Kidney (tissue), 14 donors: ENCODE data around the gene UCHL5. TPM values are rescaled to one million over a fixed set of nuclear protein-coding genes. Genes with fewer than 3 reads are reported as not detected.
"Not testable (repeated sequence)": the region's sequence is repeated elsewhere in the genome, so short reads cannot be mapped to it uniquely, and the experiment has no call there.

Experiments
- DNase-seq, 5 donors: peaks; one replicate each; pipeline ENCODE4 v3.0.0-alpha.2; 2013 to 2020
- FAIRE-seq: peaks from 2 replicates; lab custom pipeline; 2012; peaks lifted over from hg19 to GRCh38; lab: Jason Lieb, UNC
- H3K27ac ChIP-seq, 2 donors: one replicate each; pipeline ENCODE4 v1.7.0; 2013; ENCODE audit warnings: low read depth in 2 of 2, low read length in 2 of 2, inconsistent platforms in 1 of 2
- H3K27me3 ChIP-seq: one replicate; pipeline ENCODE4 v1.7.1; 2013; ENCODE audit warnings: low read length, inconsistent platforms; ENCODE audit not compliant: control insufficient read depth, insufficient read depth
- H3K36me3 ChIP-seq, 3 donors: one replicate each; pipeline versions ENCODE4 v1.7.0 to v1.7.1; 2013; ENCODE audit warnings: low read length in 3 of 3, control low read depth in 1 of 3, inconsistent platforms in 1 of 3; ENCODE audit not compliant: insufficient read depth in 3 of 3, control insufficient read depth in 2 of 3
- H3K4me1 ChIP-seq, 3 donors: one replicate each; pipeline versions ENCODE4 v1.7.0 to v1.7.1; 2013; ENCODE audit warnings: low read length in 3 of 3, inconsistent platforms in 1 of 3, low read depth in 1 of 3; ENCODE audit not compliant: control insufficient read depth in 2 of 3, insufficient read depth in 2 of 3
- H3K4me3 ChIP-seq, 3 donors: one replicate each; pipeline versions ENCODE4 v1.7.0 to v1.8.1; 2013; ENCODE audit warnings: low read length in 3 of 3, control low read depth in 1 of 3, inconsistent platforms in 1 of 3
- H3K9ac ChIP-seq, 3 donors: one replicate each; pipeline versions ENCODE4 v1.7.0 to v1.7.1; 2013; ENCODE audit warnings: low read length in 3 of 3, control low read depth in 1 of 3, inconsistent platforms in 1 of 3
- H3K9me3 ChIP-seq, 3 donors: one replicate each; pipeline versions ENCODE4 v1.7.0 to v1.7.1; 2013; ENCODE audit warnings: low read length in 3 of 3, control low read depth in 1 of 3, inconsistent platforms in 1 of 3; ENCODE audit not compliant: control insufficient read depth in 2 of 3, insufficient read depth in 1 of 3
- CTCF ChIP-seq: IDR thresholded peaks from 3 replicates; pipeline ENCODE4 v1.5.1; 2012; ENCODE audit warnings: mild to moderate bottlenecking, moderate library complexity, borderline replicate concordance; ENCODE audit not compliant: insufficient read depth; ENCODE audit errors: extremely low read depth
- intact Hi-C: fragments of 100-400 bp; cut with DNase I; formaldehyde crosslinking; loops from one replicate; pipeline ENCODE4 v1.11.1; 2022
- polyA plus RNA-seq: library from polyadenylated mRNA; stranded (reverse); fragments of 350-450 nt; fragmentation: Illumina TruSeq; extraction: RNeasy Lipid Tissue Mini Kit (QIAGEN cat#74804); gene quantifications from one replicate; pipeline ENCODE4 v1.2.3, GENCODE V29; 2014; ENCODE audit warnings: low read depth, low replicate concordance; ENCODE audit not compliant: insufficient read depth
- total RNA-seq: library from RNA; stranded (reverse); fragmentation: NEBNext Ultra II Directional; extraction: Animal tissue kit (Norgen Biotek cat#: 25700); gene quantifications from one replicate; pipeline ENCODE4 v1.2.1, GENCODE V29; 2021
- donor health status: control.
- donor health status: control.
- donor health status: control.
- donor health status: control.
- donor health status: control.
- donor health status: DM: yes; HTN: yes; CAD: no.
- donor health status: Normal renal cell carcinoma (clear cell type).

UCHL5 gene
- total and polyA plus RNA-seq, 2 donors from 2014 or later = 15.2 to 26.4 TPM

DNA sequence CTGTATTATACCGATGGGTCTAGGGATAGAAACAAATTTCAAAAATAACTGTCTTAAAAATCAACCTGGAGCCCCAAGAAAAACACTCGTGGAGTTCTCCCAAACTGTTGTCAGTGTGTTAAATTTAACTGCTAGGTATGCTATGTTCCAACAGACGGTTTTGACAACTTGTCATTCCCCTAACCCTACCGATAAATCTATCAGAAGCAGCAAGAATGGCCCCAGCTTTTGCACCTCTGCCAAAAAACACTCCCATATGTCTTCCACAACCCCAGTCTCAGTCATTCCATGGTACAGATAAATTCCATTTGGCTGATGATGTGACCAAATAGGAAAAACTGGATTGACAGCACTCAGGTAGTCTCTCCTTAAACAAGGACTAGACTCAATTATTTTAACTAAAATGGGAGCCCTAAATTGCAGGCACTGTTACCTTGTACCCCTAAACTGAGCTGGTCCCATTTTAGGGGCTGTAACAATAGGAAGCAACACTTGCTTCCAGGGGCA is 4.9 kb downstream of the UCHL5 start:
- intact Hi-C loops = no loop called here
- Histone ChIP-seq H3K9me3 (no peaks in the 10 kb centered on the region), H3K4me1 (peaks cover 0 to 12% (median 3%) of the 10 kb centered on the region in 3 donors), H3K4me3 (no peak overlapping the region), H3K36me3 (peaks cover 0 to 10% (median 3%) of the 10 kb centered on the region in 3 donors), H3K27me3 (no peaks in the 10 kb centered on the region), H3K9ac (no peak overlapping the region), H3K27ac (no peak overlapping the region)
- TF ChIP-seq CTCF = no peak
- no peak for DNase-seq
- no peak for FAIRE-seq

DNA sequence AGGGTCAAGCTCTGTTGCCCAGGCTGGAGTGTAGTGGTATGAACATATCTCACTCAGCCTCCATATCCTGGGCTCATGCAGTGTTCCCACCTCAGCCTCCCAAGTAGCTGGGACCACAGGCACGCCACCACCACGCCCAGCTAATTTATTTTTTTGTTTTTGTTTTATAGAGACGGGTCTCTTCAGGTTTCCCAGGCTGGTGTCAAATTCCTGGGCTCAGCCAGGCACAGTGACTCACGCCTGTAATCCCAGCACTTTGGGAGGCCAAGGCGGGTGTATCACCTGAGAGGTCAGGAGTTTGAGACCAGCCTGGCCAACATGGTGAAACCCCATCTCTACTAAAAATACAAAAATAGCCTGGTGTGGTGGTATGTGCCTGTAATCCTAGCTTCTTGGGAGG is 10.2 kb downstream of the UCHL5 start:
- peaks cover 0 to 18% (median 3%) of the 10 kb centered on the region in 3 donors for H3K36me3 ChIP-seq
- H3K4me3 ChIP-seq, H3K4me1 ChIP-seq, H3K9ac ChIP-seq, DNase-seq, H3K9me3 ChIP-seq, FAIRE-seq, intact Hi-C loops, H3K27me3 ChIP-seq, H3K27ac ChIP-seq: not testable (repeated sequence)

DNA sequence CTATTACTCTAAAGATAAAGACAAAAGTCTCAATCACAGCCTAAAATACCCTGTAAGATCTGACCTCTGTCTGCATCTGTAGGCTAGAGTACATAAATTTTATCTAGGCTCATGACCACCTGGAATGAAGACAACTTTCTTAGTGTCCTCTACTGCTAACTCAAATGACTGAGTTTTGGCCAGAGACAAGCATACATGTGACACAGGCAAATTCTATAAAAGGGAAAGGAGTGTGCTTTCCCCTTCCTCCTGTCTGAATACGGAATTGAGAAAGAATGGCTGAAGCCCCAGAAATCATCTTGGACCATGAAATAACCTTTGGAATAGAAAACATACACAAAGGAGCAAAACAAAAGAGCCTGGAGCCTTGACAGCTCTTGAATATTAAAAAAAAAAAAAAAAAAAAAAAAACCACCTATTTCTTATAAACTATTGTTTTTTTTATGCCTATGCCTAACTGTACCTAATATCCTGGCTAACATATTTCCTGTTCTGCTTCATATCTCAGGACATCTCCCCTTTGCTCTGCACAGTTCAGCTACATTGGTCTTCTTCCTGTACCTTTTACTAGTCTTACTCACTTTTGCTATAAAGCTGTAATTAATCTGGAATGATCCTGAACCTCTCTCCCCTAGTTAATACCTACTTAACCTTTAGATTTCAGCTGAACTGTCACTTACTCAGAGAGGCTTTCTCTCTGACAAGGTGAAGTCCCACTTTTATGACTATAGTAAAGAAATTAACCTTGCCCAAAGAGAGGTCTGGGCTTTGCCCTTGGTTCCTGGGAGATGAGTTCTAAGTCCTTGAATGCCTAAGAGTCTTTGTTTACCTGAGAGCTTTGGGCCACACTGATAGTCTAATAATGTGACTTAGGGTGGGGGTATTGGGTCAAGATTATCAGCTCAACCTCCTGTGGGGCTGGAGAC is 16.1 kb downstream of the UCHL5 start:
- no peak for TF ChIP-seq CTCF
- Histone ChIP-seq H3K27ac (no peak overlapping the region), H3K4me3 (no peak overlapping the region), H3K27me3 (no peaks in the 10 kb centered on the region), H3K9me3 (no peaks in the 10 kb centered on the region), H3K36me3 (no peaks in the 10 kb centered on the region), H3K4me1 (no peaks in the 10 kb centered on the region), H3K9ac (no peak overlapping the region)
- FAIRE-seq (no peak), DNase-seq (no peak)
- intact Hi-C loops = no loop called here

GRCh38 chr1:193040011-193040410 is 19.1 kb downstream of the UCHL5 start:
- no peak for FAIRE-seq
- Histone ChIP-seq H3K9ac (no peak overlapping the region), H3K27ac (no peak overlapping the region), H3K4me3 (no peak overlapping the region), H3K36me3 (no peaks in the 10 kb centered on the region), H3K4me1 (no peaks in the 10 kb centered on the region), H3K27me3 (no peaks in the 10 kb centered on the region), H3K9me3 (no peaks in the 10 kb centered on the region)
- no peak for DNase-seq
- intact Hi-C loops = no loop called here
- no peak for TF ChIP-seq CTCF
